Measurements from ENCODE around the gene PRR20G.

Gene PRR20G

DNA sequence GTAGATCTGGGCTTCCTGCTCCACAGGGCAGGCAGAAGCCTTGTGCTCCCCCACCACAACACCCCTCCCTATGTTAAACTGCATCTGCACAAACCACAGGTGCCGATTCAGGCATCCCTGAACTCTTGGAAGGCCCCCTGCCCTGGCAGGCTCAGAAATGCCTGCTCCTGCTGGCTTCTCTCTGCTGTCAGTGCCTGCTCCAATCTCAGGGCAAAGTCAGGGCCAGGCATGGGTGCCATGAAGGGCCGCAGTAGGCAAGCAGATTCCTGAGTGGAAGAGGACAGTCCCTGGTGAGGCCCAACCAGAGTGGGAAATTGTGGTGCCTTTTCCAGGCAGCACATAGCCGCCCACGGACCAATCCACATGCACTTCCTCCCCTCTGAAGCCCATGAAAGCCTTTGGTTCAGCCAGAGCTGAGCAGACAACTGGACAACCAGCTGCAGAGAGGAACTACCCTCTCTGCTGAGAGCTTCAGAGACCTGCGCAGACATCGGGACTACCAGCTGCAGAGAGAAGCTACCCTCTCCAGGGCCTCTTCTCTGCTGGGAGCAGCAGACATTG, 13.6 kb downstream of the PRR20G start:
- TF ChIP-seq MAX (IDR thresholded peaks at IDR 0.05; ENCODE audit: low read depth, low read length) (no peak), MYC (IDR thresholded peaks at IDR 0.05; ENCODE audit: low read depth, low read length) (no peak), POLR2A (IDR thresholded peaks at IDR 0.05; ENCODE audit: extremely low read depth, insufficient read length) (no peak)
- TF ChIP-seq, protein P1, sequence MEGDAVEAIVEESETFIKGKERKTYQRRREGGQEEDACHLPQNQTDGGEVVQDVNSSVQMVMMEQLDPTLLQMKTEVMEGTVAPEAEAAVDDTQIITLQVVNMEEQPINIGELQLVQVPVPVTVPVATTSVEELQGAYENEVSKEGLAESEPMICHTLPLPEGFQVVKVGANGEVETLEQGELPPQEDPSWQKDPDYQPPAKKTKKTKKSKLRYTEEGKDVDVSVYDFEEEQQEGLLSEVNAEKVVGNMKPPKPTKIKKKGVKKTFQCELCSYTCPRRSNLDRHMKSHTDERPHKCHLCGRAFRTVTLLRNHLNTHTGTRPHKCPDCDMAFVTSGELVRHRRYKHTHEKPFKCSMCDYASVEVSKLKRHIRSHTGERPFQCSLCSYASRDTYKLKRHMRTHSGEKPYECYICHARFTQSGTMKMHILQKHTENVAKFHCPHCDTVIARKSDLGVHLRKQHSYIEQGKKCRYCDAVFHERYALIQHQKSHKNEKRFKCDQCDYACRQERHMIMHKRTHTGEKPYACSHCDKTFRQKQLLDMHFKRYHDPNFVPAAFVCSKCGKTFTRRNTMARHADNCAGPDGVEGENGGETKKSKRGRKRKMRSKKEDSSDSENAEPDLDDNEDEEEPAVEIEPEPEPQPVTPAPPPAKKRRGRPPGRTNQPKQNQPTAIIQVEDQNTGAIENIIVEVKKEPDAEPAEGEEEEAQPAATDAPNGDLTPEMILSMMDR (IDR thresholded peaks at IDR 0.05; ENCODE audit: low read depth, low read length): no peak
- DNase-seq (ENCODE audit: low read depth): no peak
- H3K4me3 ChIP-seq (ENCODE audit: low read depth, low read length): no peak overlapping the region

- DNase-seq (ENCODE audit: low read depth): no peak
- TF ChIP-seq MAX (IDR thresholded peaks at IDR 0.05; ENCODE audit: low read depth, low read length): no peak
- TF ChIP-seq MYC (IDR thresholded peaks at IDR 0.05; ENCODE audit: low read depth, low read length): no peak
- TF ChIP-seq, protein P1 (IDR thresholded peaks at IDR 0.05; ENCODE audit: low read depth, low read length): no peak
- TF ChIP-seq POLR2A (IDR thresholded peaks at IDR 0.05; ENCODE audit: extremely low read depth, insufficient read length): no peak
- H3K4me3 ChIP-seq (ENCODE audit: low read depth, low read length): no peak overlapping the region
Observed at GRCh38 chr3:127273206-127273605, 14.6 kb downstream of the PRR20G start.

DNA sequence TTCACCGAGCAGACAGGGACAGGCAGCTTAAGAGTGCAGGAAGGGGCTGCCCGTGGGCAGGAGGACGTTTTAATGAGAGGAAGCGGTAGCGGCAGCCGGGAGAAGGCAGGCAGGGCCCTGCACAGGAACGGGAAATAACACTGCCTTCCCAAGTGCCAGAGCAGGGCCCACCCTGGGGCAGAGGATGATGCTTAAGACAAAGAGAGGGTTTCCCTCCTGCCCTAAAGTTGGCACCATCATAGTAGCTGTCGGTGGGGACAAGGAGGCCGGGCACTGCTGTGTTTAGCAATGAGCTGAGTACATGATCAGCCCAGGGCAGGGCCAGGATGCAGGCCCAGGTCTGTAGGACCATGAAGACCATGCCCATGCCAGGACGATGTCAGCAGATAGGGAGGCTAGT, 21.7 kb downstream of the PRR20G start:
- TF ChIP-seq, protein P1 (IDR thresholded peaks at IDR 0.05; ENCODE audit: low read depth, low read length): no peak
- TF ChIP-seq MAX (IDR thresholded peaks at IDR 0.05; ENCODE audit: low read depth, low read length): no peak
- TF ChIP-seq POLR2A (IDR thresholded peaks at IDR 0.05; ENCODE audit: extremely low read depth, insufficient read length): no peak
- TF ChIP-seq MYC (IDR thresholded peaks at IDR 0.05; ENCODE audit: low read depth, low read length): no peak
- H3K4me3 ChIP-seq (ENCODE audit: low read depth, low read length): no peak overlapping the region
- DNase-seq (ENCODE audit: low read depth): no peak

- DNase-seq (ENCODE audit: low read depth): no peak
- TF ChIP-seq MYC (IDR thresholded peaks at IDR 0.05; ENCODE audit: low read depth, low read length) (no peak), POLR2A (IDR thresholded peaks at IDR 0.05; ENCODE audit: extremely low read depth, insufficient read length) (no peak), MAX (IDR thresholded peaks at IDR 0.05; ENCODE audit: low read depth, low read length) (no peak)
- TF ChIP-seq, protein P1 (IDR thresholded peaks at IDR 0.05; ENCODE audit: low read depth, low read length): no peak
- H3K4me3 ChIP-seq (ENCODE audit: low read depth, low read length): no peak overlapping the region
Observed at GRCh38 chr3:127265581-127265981, 22.3 kb downstream of the PRR20G start.

DNA sequence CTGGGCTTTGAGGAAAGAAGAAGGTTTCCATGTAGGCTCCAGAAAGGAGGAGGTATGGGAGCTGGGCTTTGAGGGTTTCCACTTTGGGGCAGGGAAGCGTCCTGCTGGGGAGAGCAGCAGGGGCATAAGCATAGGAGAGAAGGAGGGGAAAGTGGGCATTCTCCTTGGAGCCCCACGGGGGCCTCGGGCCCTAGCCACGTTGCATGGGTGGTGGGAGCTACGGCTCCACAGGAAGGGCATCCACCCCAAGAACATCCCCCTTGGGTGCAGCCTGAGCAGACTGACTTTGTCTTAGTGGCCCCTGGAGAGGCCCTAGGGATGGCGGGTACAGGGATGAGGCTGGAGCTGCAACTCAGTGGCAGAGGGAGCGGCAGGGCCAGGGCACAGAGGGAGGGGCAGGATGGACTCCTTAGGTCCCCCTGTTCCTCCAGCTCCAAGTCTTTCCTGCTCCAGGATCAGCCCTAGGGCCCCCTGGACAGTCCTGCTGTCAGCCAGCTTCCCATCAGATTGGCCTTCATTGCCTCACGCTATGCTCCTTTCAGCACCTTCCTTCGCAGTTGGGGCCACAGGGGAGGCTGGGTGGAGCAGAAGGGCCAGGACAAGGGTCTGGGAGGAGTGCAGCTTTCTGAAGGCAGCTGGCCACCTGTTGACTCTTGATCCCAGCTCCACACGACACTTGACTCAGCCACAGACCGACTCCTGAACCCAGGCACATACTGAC, 22.9 kb downstream of the PRR20G start:
- no peak overlapping the region for H3K4me3 ChIP-seq (ENCODE audit: low read depth, low read length)
- no peak for DNase-seq (ENCODE audit: low read depth)
- TF ChIP-seq POLR2A (IDR thresholded peaks at IDR 0.05; ENCODE audit: extremely low read depth, insufficient read length): no peak
- TF ChIP-seq MAX (IDR thresholded peaks at IDR 0.05; ENCODE audit: low read depth, low read length): no peak
- no peak for TF ChIP-seq MYC (IDR thresholded peaks at IDR 0.05; ENCODE audit: low read depth, low read length)
- TF ChIP-seq, protein P1 (IDR thresholded peaks at IDR 0.05; ENCODE audit: low read depth, low read length): no peak

All from NB4 (cell line).